H9 (cell line): ENCODE measurements around the gene CEP41. TPM values are rescaled to one million over a fixed set of nuclear protein-coding genes. Genes with fewer than 3 reads are reported as not detected.

Experiments
- DNase-seq: peaks from one replicate; pipeline ENCODE4 v3.0.0-alpha.2; 2017
- H2AFZ ChIP-seq: one replicate; pipeline ENCODE4 v1.6.1; 2013; ENCODE audit warnings: mild to moderate bottlenecking, low read length, control low read depth, moderate library complexity
- H2AK5ac ChIP-seq: 2 replicates; pipeline ENCODE4 v1.6.1; 2013; ENCODE audit warnings: low read length, control low read depth, mixed read lengths; ENCODE audit not compliant: insufficient read length
- H2BK120ac ChIP-seq: one replicate; pipeline ENCODE4 v1.6.1; 2013; ENCODE audit warnings: low read depth, mild to moderate bottlenecking, low read length, control low read depth, inconsistent platforms; ENCODE audit not compliant: poor library complexity, severe bottlenecking
- H2BK12ac ChIP-seq: 2 replicates; pipeline ENCODE4 v1.6.1; 2013; ENCODE audit warnings: low read length, control low read depth, mixed read lengths, low read depth; ENCODE audit not compliant: insufficient read length
- H2BK15ac ChIP-seq: 2 replicates; pipeline ENCODE4 v1.6.1; 2013; ENCODE audit warnings: low read depth, low read length, control low read depth
- H2BK20ac ChIP-seq: one replicate; pipeline ENCODE4 v1.6.1; 2013; ENCODE audit warnings: low read depth, mild to moderate bottlenecking, low read length, control low read depth, inconsistent platforms; ENCODE audit not compliant: poor library complexity, severe bottlenecking
- H2BK5ac ChIP-seq: 2 replicates; pipeline ENCODE4 v1.6.1; 2013; ENCODE audit warnings: low read length, control low read depth, mixed read lengths; ENCODE audit not compliant: insufficient read length
- H3K14ac ChIP-seq: 2 replicates; pipeline ENCODE4 v1.6.1; 2013; ENCODE audit warnings: low read length, control low read depth; ENCODE audit not compliant: insufficient read depth
- H3K18ac ChIP-seq: 2 replicates; pipeline ENCODE4 v1.6.1; 2013; ENCODE audit warnings: low read depth, mild to moderate bottlenecking, mixed read lengths, low read length, control low read depth; ENCODE audit not compliant: insufficient read length
- H3K23ac ChIP-seq: 2 replicates; pipeline ENCODE4 v1.6.1; 2013; ENCODE audit warnings: low read length, control low read depth, mixed read lengths, low read depth; ENCODE audit not compliant: insufficient read length
- H3K23me2 ChIP-seq: 2 replicates; pipeline ENCODE4 v1.6.1; 2013; ENCODE audit warnings: low read depth, mild to moderate bottlenecking, mixed read lengths, low read length, control low read depth; ENCODE audit not compliant: insufficient read length, poor library complexity, severe bottlenecking
- H3K27ac ChIP-seq: 2 replicates; pipeline ENCODE4 v1.5.1; 2013; ENCODE audit warnings: low read length, control low read depth, mixed read lengths, low read depth; ENCODE audit not compliant: insufficient read length
- H3K27me3 ChIP-seq: 2 replicates; pipeline ENCODE4 v1.6.1; 2013; ENCODE audit warnings: low read length, control low read depth, inconsistent platforms; ENCODE audit not compliant: insufficient read depth
- H3K4ac ChIP-seq: 2 replicates; pipeline ENCODE4 v1.6.1; 2013; ENCODE audit warnings: low read depth, mild to moderate bottlenecking, control low read depth, inconsistent platforms, low read length, moderate library complexity
- H3K4me1 ChIP-seq: 2 replicates; pipeline ENCODE4 v1.6.1; 2013; ENCODE audit warnings: low read length, control low read depth, inconsistent platforms; ENCODE audit not compliant: insufficient read depth
- H3K4me2 ChIP-seq: 2 replicates; pipeline ENCODE4 v1.6.1; 2013; ENCODE audit warnings: low read length, control low read depth, mixed read lengths; ENCODE audit not compliant: insufficient read length, insufficient read depth
- H3K56ac ChIP-seq: 2 replicates; pipeline ENCODE4 v1.6.1; 2013; ENCODE audit warnings: low read depth, mild to moderate bottlenecking, mixed read lengths, low read length, control low read depth; ENCODE audit not compliant: insufficient read length
- H3K79me1 ChIP-seq: 2 replicates; pipeline ENCODE4 v1.6.1; 2013; ENCODE audit warnings: low read depth, mild to moderate bottlenecking, moderate library complexity, low read length, control low read depth, inconsistent platforms; ENCODE audit not compliant: insufficient read depth, poor library complexity, severe bottlenecking
- H3K79me2 ChIP-seq: 2 replicates; pipeline ENCODE4 v1.6.1; 2013; ENCODE audit warnings: low read length, control low read depth, inconsistent platforms; ENCODE audit not compliant: insufficient read depth
- H3K9ac ChIP-seq: 2 replicates; pipeline ENCODE4 v1.6.1; 2013; ENCODE audit warnings: low read length, control low read depth, mixed read lengths; ENCODE audit not compliant: insufficient read length; ENCODE audit errors: extremely low read depth
- H3K9me3 ChIP-seq: one replicate; pipeline ENCODE4 v1.6.1; 2013; ENCODE audit warnings: low read depth, low read length, inconsistent platforms; ENCODE audit not compliant: control insufficient read depth
- H3T11ph ChIP-seq: one replicate; pipeline ENCODE4 v1.6.1; 2013; ENCODE audit warnings: mild to moderate bottlenecking, low read length, control low read depth, inconsistent platforms
- H4K20me1 ChIP-seq: one replicate; pipeline ENCODE4 v1.6.1; 2013; ENCODE audit not compliant: control insufficient read depth, insufficient read length, insufficient read depth
- H4K5ac ChIP-seq: 2 replicates; pipeline ENCODE4 v1.6.1; 2013; ENCODE audit warnings: low read depth, mild to moderate bottlenecking, mixed read lengths, low read length, control low read depth; ENCODE audit not compliant: insufficient read length
- H4K8ac ChIP-seq: replicated peaks from 2 replicates; pipeline ENCODE4 v1.6.1; 2013; ENCODE audit warnings: low read length, control low read depth, mixed read lengths, low read depth; ENCODE audit not compliant: insufficient read length
- H4K91ac ChIP-seq: 2 replicates; pipeline ENCODE4 v1.6.1; 2013; ENCODE audit warnings: low read depth, mild to moderate bottlenecking, moderate library complexity, mixed read lengths, low read length, control low read depth; ENCODE audit not compliant: insufficient read length
- H3K27ac Mint-ChIP-seq, 3 experiments: 2 replicates in 2 of 3; 3 replicates in 1 of 3; pipeline ENCODE4 v1.8.0; 2020 to 2021; ENCODE audit warnings: mixed read lengths in 3 of 3, mild to moderate bottlenecking in 1 of 3, moderate library complexity in 1 of 3
- H3K27me3 Mint-ChIP-seq: 2 replicates; pipeline ENCODE4 v1.8.0; 2021; ENCODE audit warnings: low read depth, mild to moderate bottlenecking, moderate library complexity, mixed read lengths
- H3K36me3 Mint-ChIP-seq, 3 experiments: 2 replicates in 2 of 3; 3 replicates in 1 of 3; pipeline ENCODE4 v1.8.0; 2020 to 2021; ENCODE audit warnings: low read depth in 3 of 3, mixed read lengths in 3 of 3; ENCODE audit not compliant: insufficient read depth in 1 of 3
- H3K4me1 Mint-ChIP-seq, 2 experiments: 2 replicates each; pipeline ENCODE4 v1.8.0; 2020; ENCODE audit warnings: mixed read lengths in 2 of 2
- H3K4me3 Mint-ChIP-seq, 2 experiments: 2 replicates in 1 of 2; 3 replicates in 1 of 2; pipeline ENCODE4 v1.8.0; 2020 to 2021; ENCODE audit warnings: mild to moderate bottlenecking in 2 of 2, mixed read lengths in 2 of 2, moderate library complexity in 1 of 2
- H3K9me3 Mint-ChIP-seq, 2 experiments: 2 replicates in 1 of 2; 3 replicates in 1 of 2; pipeline ENCODE4 v1.8.0; 2020; ENCODE audit warnings: mild to moderate bottlenecking in 2 of 2, mixed read lengths in 2 of 2, moderate library complexity in 1 of 2
- total RNA-seq: library from RNA; stranded (reverse); gene quantifications from 2 replicates; pipeline ENCODE4 v1.2.1, GENCODE V29; 2021
- TF ChIP-seq, protein P1 (sequence below): fragments of 200-600 bp; sonication (generic); conservative IDR thresholded peaks from 3 replicates; pipeline ENCODE4 v1.8.0; 2021; ENCODE audit warnings: antibody characterized with exemption, mild to moderate bottlenecking

The CEP41 gene
- total RNA-seq, 1 experiment from 2014 or later, result 9.7 TPM

DNA sequence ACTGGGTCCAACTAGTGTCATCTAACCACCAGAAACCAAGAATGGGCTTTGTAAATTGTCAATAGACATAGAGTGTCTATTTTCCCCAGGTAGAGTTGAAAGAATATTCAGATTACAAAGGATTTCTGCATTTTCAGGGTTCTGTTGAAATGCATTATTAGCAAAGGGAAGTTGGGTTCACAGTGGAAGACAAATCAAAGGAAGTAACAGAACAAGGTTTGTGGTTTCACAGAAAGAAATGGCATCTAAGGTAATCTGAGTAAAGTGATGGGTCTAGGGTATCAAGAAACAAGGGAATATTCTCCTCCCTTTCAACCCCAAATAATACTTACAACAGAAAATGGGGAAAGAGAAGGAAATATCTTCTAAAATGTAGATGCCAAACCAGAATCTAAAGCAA is 25.8 kb downstream of the CEP41 start:
- H3K27me3 ChIP-seq, result no peaks in the 10 kb centered on the region
- no peak overlapping the region for H3K9ac ChIP-seq
- no peak overlapping the region for H3K27ac ChIP-seq
- no peak overlapping the region for H3K14ac ChIP-seq
- Mint-ChIP-seq H3K27me3 (no peaks in the 10 kb centered on the region), H3K9me3 (no peaks in the 10 kb centered on the region), H3K4me1 (peaks cover 10 to 21% of the 10 kb centered on the region in 2 experiments), H3K4me3 (no peak overlapping the region), H3K27ac (no peak overlapping the region), H3K36me3 (peaks cover 0 to 3% (median 0%) of the 10 kb centered on the region in 3 experiments; a peak in 2 of 7 replicates)
- TF ChIP-seq, protein P1, sequence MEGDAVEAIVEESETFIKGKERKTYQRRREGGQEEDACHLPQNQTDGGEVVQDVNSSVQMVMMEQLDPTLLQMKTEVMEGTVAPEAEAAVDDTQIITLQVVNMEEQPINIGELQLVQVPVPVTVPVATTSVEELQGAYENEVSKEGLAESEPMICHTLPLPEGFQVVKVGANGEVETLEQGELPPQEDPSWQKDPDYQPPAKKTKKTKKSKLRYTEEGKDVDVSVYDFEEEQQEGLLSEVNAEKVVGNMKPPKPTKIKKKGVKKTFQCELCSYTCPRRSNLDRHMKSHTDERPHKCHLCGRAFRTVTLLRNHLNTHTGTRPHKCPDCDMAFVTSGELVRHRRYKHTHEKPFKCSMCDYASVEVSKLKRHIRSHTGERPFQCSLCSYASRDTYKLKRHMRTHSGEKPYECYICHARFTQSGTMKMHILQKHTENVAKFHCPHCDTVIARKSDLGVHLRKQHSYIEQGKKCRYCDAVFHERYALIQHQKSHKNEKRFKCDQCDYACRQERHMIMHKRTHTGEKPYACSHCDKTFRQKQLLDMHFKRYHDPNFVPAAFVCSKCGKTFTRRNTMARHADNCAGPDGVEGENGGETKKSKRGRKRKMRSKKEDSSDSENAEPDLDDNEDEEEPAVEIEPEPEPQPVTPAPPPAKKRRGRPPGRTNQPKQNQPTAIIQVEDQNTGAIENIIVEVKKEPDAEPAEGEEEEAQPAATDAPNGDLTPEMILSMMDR, result no peak
- H2BK20ac ChIP-seq, result no peak overlapping the region
- no peaks in the 10 kb centered on the region for H3K9me3 ChIP-seq
- no peaks in the 10 kb centered on the region for H4K20me1 ChIP-seq
- no peaks in the 10 kb centered on the region for H3K79me1 ChIP-seq
- H2BK12ac ChIP-seq, result no peak overlapping the region
- no peak overlapping the region for H3K56ac ChIP-seq
- H2AFZ ChIP-seq, result no peak overlapping the region
- H3K4ac ChIP-seq, result no peak overlapping the region
- no peak overlapping the region for H3K23ac ChIP-seq
- H4K91ac ChIP-seq, result no peak overlapping the region
- no peaks in the 10 kb centered on the region for H3K23me2 ChIP-seq
- no peaks in the 10 kb centered on the region for H3K79me2 ChIP-seq
- H4K8ac ChIP-seq, result no peak overlapping the region
- no peak overlapping the region for H4K5ac ChIP-seq
- no peak overlapping the region for H3K18ac ChIP-seq
- no peak overlapping the region for H3T11ph ChIP-seq
- H3K4me2 ChIP-seq, result no peak overlapping the region
- no peak overlapping the region for H2BK15ac ChIP-seq
- no peak overlapping the region for H2AK5ac ChIP-seq
- no peak overlapping the region for H2BK5ac ChIP-seq
- no peaks in the 10 kb centered on the region for H3K4me1 ChIP-seq
- no peak for DNase-seq
- H2BK120ac ChIP-seq, result no peak overlapping the region
